Glutamatergic neuron (in vitro differentiated cells): Measurements from ENCODE around the gene OSER1. TPM values are rescaled to one million over a fixed set of nuclear protein-coding genes. Genes with fewer than 3 reads are reported as not detected.

Source experiments
- DNase-seq: peaks from one replicate; pipeline ENCODE4 v3.0.0; 2022
- H3K27ac Mint-ChIP-seq: one replicate; pipeline ENCODE4 v1.8.0; 2020; ENCODE audit warnings: mild to moderate bottlenecking, mixed read lengths, inconsistent platforms; ENCODE audit not compliant: unreplicated experiment
- H3K27me3 Mint-ChIP-seq: one replicate; pipeline ENCODE4 v1.8.0; 2020; ENCODE audit warnings: mild to moderate bottlenecking, moderate library complexity, mixed read lengths, inconsistent platforms; ENCODE audit not compliant: unreplicated experiment
- H3K36me3 Mint-ChIP-seq: one replicate; pipeline ENCODE4 v1.8.0; 2020; ENCODE audit warnings: mild to moderate bottlenecking, mixed read lengths, inconsistent platforms; ENCODE audit not compliant: unreplicated experiment
- H3K4me1 Mint-ChIP-seq: one replicate; pipeline ENCODE4 v1.8.0; 2020; ENCODE audit warnings: mild to moderate bottlenecking, low read depth, mixed read lengths, inconsistent platforms; ENCODE audit not compliant: unreplicated experiment
- H3K4me3 Mint-ChIP-seq: one replicate; pipeline ENCODE4 v1.8.0; 2020; ENCODE audit warnings: mild to moderate bottlenecking, mixed read lengths, inconsistent platforms; ENCODE audit not compliant: unreplicated experiment
- H3K9me3 Mint-ChIP-seq: one replicate; pipeline ENCODE4 v1.8.0; 2020; ENCODE audit warnings: mild to moderate bottlenecking, moderate library complexity, mixed read lengths, inconsistent platforms; ENCODE audit not compliant: unreplicated experiment
- total RNA-seq: library from RNA; stranded (reverse); fragmentation: NEBNext Ultra II Directional; extraction: Animal tissue kit (Norgen Biotek cat#: 25700); gene quantifications from one replicate; pipeline ENCODE4 v1.2.1, GENCODE V29; 2021; ENCODE audit not compliant: unreplicated experiment
- TF ChIP-seq, protein P1 (sequence below): fragments of 200-600 bp; sonication (generic); IDR thresholded peaks from one replicate; pipeline ENCODE4 v1.5.0; 2021; ENCODE audit not compliant: partially characterized antibody, unreplicated experiment

The OSER1 gene
- total RNA-seq, 1 donor from 2014 or later, result 31.9 TPM

DNA sequence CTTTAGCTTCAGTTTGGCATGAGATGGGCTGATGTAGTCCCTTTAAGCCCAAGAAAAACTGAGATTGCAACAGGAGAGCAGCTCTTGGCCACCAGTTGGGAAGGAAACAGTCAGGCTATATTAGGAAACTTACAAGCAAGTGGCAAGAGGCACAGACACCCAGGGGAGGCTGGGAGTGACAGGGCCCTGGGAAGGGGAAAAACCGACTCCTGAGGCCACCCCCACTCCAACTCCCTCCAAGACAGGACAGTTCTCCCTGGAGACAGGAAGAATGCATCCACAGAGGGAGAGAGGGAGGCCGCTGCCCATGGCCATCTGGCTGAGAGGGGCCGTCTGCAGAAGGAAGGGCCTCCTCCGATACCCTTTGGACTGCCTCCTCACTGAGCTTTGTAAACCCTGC, 44.1 kb downstream of the OSER1 start:
- Mint-ChIP-seq H3K36me3 (peaks cover 13% of the 10 kb centered on the region), H3K4me3 (no peak overlapping the region), H3K27me3 (peaks cover 9% of the 10 kb centered on the region), H3K9me3 (peaks cover under 1% of the 10 kb centered on the region), H3K27ac (no peak overlapping the region), H3K4me1 (peaks cover 13% of the 10 kb centered on the region)
- TF ChIP-seq, protein P1, sequence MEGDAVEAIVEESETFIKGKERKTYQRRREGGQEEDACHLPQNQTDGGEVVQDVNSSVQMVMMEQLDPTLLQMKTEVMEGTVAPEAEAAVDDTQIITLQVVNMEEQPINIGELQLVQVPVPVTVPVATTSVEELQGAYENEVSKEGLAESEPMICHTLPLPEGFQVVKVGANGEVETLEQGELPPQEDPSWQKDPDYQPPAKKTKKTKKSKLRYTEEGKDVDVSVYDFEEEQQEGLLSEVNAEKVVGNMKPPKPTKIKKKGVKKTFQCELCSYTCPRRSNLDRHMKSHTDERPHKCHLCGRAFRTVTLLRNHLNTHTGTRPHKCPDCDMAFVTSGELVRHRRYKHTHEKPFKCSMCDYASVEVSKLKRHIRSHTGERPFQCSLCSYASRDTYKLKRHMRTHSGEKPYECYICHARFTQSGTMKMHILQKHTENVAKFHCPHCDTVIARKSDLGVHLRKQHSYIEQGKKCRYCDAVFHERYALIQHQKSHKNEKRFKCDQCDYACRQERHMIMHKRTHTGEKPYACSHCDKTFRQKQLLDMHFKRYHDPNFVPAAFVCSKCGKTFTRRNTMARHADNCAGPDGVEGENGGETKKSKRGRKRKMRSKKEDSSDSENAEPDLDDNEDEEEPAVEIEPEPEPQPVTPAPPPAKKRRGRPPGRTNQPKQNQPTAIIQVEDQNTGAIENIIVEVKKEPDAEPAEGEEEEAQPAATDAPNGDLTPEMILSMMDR, result no peak
- peak; percentile 35 for DNase-seq

DNA sequence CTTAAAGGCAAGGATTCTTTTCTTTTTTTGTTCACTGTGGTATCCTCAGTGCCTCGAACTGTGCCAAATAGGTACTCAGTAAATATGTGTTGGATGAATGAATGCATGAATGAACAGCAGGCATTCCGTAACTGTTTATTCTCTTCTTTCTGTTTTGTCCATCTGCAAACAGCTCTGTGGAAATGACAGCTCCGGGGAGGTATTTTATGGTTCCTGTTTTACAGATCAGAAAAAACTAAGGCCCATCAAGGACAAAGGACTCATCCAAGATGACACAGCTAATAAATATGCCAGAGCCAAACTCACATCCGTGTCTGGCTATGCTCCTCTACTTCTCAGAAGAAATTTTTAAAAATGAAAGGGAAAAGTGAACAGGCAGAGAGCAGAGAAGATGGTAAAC, 44.6 kb downstream of the OSER1 start:
- Mint-ChIP-seq H3K27ac (no peak overlapping the region), H3K4me1 (peaks cover 12% of the 10 kb centered on the region), H3K9me3 (no peaks in the 10 kb centered on the region), H3K4me3 (no peak overlapping the region), H3K27me3 (peaks cover 8% of the 10 kb centered on the region), H3K36me3 (peaks cover 13% of the 10 kb centered on the region)
- TF ChIP-seq, protein P1, result no peak
- DNase-seq, result no peak

DNA sequence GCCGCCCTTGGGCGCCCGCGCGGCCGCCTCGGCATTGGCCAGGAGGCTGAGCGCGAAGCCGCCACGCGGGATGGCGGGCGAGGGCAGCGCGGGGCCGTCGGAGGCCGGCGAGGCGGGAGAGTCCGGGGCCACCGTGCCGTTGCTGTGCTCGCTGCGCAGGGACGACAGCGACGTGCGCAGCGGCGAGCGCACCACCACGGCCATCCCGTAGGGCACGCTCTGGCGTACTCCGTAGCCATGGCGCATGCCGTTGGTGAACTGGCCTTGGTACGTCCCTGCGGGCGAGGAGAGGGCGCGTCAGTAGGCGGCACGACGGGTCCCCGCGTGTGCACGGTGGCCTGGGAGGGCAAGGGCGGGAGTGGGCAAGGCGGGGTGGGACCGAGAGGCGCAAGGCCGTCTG, 50.4 kb downstream of the OSER1 start:
- Mint-ChIP-seq H3K4me3 (no peak overlapping the region), H3K36me3 (peaks cover 20% of the 10 kb centered on the region)

DNA sequence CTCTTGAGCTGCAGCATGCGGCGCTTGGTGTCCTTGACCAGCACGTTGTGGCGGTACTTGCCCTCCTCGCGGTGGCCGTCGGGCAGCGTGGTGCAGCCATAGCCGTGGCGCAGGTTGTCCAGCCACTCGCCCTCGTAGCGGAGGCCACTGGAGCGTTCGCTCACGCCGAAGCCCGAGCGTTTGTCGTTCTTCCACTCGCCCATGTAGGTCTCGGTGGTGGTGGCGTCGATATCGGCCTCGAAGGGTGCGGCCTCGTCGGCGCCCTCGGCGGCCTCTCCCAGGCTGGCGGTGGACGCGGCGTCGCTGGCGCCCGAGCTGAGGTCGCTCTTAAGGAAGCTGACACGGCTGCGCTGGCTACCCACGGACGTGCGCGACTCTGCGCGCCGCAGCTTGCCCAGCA, 50.9 kb downstream of the OSER1 start:
- no peak overlapping the region for H3K4me3 Mint-ChIP-seq
- TF ChIP-seq, protein P1, result no peak
- H3K36me3 Mint-ChIP-seq, result peaks cover 20% of the 10 kb centered on the region
- H3K27ac Mint-ChIP-seq, result no peak overlapping the region
- peaks cover 5% of the 10 kb centered on the region for H3K27me3 Mint-ChIP-seq
- DNase-seq, result no peak
- peaks cover 5% of the 10 kb centered on the region for H3K9me3 Mint-ChIP-seq
- H3K4me1 Mint-ChIP-seq, result peaks cover 2% of the 10 kb centered on the region

More for the DNA sequence above, 50.4 kb downstream of the OSER1 start:
- DNase-seq, result no peak
- TF ChIP-seq, protein P1, result no peak
- peaks cover 5% of the 10 kb centered on the region for H3K27me3 Mint-ChIP-seq
- peaks cover 5% of the 10 kb centered on the region for H3K9me3 Mint-ChIP-seq
- no peak overlapping the region for H3K27ac Mint-ChIP-seq
- H3K4me1 Mint-ChIP-seq, result peaks cover 2% of the 10 kb centered on the region

DNA sequence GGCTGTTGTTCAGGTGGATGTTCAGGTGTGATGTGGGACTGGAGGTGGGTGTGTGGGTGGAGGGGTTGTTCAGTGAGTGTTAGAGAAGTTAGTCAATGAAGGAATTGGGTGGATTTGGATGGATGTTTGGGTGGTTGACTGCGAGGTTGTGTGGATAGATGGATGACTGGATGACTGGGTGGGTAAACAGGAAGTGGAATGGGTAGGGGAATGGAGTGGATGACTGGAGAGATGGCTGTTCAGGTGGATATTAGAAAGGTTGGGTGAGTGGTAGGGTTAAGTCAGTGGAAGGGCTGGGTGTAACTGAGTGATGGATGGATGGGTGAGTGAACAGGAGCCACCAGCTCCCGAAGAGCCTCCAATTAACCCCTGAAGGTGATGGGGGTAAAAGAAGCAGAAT, 51.4 kb downstream of the OSER1 start:
- no peak overlapping the region for H3K27ac Mint-ChIP-seq
- TF ChIP-seq, protein P1, result no peak
- no peak for DNase-seq
- H3K27me3 Mint-ChIP-seq, result peaks cover 5% of the 10 kb centered on the region
- no peak overlapping the region for H3K4me3 Mint-ChIP-seq
- peaks cover 20% of the 10 kb centered on the region for H3K36me3 Mint-ChIP-seq
- peaks cover 2% of the 10 kb centered on the region for H3K4me1 Mint-ChIP-seq
- H3K9me3 Mint-ChIP-seq, result peaks cover 5% of the 10 kb centered on the region
